Measurements from ENCODE around the gene KLK14.

The KLK14 gene

DNA sequence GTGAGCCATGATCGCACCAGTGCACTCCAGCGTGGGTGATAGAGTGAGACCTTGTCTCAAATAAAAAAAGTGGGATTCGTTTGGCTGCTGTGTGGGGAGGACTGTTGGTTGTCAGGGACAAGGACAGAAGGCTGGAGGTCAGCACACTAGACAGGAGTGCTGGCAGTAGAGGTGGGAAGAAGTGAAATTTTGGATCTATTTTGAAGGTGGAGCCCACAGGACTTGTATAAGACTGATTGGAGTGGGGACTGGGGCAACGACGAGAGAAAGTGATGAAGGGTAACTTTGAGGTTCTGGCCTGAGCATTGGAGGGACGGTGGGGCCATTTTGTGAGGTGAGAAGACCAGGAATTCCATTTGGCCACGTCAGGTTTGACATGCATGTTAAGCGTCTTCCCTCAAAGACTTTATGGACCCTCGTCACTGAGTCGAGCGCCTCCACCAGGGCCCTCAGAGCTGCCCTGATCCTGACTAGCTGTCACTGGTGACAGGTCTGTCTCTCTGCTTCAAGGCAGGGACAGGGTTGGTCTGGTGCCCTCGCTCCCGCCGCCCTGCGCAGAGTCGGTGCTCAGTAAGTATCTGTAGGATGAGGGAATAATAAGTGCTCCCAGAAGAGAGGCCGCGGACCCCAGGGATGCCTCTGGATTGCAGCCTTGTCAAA, 24.8 kb upstream of the KLK14 start:
- FAIRE-seq = no peak

DNA sequence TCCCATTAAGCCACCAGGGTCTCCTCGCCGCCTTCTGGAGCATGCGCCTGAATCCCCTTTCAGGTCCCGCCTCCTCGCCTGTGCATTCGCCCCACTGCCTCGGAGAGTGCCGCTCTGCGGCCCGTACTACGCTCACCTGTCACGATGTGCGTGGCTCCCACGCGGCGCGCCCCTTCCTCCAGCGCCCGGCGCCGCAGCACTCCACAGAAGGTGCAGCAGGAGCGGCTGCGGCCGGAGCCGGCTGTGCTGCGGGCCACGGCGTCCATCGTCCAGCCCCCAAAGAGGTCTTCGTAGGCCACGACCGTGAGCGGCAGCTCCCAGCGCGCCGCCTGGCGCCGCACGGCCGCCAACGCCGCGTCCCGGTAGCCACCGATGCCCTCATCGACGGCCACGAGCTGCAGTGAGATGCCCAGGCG, 21.2 kb upstream of the KLK14 start:
- FAIRE-seq = no peak

DNA sequence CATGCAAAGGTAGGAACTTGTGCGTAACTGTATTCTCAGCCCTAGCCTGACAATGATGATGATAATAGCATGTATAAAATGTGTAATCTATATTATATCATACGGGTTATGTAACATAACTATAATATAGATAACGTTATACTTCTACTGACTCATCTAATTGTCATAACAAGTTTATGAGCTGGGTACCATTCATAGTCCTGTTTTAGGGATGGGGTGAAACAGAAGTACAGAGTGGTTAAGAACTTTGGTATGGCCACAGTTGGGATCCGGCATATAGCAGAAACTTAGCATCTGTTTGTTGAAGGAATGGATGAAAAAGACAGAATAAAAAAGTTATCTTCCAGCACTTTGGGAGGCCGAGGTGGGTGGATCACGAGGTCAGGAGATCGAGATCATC, 20.3 kb upstream of the KLK14 start:
- FAIRE-seq = no peak

DNA sequence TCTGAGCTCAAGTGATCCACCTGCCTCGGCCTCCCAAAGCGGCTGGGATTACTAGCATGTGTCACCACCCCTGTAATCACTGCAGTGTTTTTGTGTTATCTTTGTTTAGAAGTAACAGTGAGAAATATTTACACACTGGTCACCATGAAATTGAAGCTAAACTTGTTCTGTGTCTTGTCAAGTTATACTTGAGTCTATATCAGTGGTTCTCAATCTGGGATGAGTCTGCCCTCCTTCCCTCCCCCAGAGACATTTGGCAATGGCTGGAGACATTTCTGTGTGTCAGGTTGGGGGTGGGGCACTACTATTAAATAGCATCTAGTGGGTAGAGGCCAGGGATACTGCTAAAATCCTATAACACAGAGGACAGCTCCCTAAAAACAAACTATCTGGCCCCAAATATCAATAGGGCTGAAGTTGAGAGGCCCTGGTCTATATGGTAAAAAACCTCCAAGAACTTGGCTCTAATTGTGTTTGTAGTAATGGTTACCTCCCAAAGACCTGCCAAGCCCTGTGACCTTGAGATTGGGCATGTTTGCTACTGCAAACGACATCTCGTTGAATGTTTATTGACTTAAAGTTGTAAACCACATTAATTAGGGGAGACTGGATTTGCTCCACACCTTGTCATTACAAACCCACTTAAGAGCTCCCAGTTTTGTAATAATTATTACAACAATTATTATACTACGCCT, 18.6 kb upstream of the KLK14 start:
- no peak for FAIRE-seq

DNA sequence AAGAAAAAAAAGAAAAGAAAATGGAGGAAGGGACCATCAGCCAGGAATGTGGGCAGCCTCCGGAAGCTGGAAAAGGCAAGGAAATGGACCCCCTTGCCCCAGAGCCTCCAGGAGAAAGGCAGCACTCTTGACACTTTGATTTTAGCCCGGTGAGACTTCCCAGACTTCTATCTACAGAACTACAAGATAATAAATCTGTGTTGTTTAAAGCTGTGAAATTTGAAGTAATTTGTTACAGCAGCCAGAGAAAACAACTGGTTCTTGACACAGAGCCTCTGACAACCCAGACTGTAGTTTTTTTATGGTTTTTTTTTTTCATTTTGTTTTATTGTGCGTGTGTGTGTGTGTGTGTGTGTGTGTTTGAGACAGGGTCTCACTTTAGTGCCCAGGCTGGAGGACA, 17.9 kb upstream of the KLK14 start:
- FAIRE-seq = no peak

DNA sequence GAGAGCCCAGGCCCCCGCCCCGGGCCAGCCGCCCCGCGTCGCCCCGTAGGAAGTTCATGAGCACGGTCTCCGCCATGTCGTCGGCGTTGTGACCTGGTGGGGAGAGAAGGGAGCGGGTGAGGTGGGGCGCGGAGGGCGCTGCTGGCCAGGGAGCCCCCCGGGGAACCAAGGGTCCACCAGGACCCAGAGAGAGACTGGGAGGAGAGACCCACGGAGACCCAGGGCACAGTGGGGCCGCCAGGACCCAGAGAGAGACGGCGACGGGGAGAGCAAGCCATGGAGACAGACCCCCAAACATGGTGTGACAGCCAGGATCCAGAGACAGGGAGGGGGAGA, 16.3 kb upstream of the KLK14 start:
- FAIRE-seq = no peak

DNA sequence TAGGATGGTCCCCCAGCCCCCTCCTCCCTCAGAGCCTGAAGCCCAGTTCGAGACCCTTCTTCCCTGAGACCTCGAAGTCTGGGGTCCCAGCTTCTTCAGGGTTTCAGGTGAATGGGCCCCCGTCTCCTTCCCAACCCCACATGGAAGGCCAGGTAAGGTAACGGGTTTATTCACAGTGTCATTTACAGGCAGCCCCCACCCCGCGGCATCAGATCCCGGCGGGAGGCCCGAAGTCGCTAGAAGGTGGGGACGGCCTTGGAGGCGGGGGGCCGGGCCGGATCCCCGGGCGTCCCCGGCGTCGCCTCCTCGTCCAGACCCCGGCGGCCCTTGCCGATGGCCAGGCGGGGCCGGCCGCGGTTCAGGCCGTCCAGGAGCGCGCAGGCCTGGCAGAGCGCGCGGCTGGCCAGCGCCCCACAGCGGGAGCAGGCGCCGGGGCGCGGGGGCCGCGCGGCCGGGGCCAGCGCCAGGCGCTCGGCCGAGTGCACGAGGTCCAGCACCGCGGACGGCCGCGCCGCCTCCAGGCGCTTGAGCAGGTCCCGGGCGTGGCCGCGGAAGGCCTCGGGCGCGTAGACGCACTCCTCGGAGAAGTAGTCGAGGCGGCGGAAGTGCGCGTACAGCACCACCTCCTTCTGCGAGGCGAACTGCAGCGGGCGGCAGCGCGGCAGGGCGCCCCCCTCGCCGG, 15.8 kb upstream of the KLK14 start:
- FAIRE-seq = no peak

DNA sequence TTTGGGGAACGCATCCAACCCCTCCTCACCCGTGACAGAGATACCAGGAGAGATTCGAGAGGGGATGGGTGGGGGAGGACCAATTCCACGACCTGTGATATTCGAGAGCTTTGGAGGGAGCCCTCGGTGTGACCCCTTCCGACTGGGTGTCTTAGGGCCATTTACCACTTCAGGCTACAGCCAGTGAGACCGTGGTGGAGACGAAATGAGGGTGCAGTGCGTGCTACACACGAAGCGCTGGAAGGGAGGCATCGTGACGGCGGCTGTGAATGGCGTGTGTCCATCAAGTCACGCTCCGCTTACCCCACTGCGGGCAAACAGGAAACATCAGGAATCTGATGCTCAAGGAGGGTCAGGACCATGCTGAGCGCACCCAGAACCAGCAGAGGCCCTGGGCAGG, 15.1 kb upstream of the KLK14 start:
- FAIRE-seq = no peak

DNA sequence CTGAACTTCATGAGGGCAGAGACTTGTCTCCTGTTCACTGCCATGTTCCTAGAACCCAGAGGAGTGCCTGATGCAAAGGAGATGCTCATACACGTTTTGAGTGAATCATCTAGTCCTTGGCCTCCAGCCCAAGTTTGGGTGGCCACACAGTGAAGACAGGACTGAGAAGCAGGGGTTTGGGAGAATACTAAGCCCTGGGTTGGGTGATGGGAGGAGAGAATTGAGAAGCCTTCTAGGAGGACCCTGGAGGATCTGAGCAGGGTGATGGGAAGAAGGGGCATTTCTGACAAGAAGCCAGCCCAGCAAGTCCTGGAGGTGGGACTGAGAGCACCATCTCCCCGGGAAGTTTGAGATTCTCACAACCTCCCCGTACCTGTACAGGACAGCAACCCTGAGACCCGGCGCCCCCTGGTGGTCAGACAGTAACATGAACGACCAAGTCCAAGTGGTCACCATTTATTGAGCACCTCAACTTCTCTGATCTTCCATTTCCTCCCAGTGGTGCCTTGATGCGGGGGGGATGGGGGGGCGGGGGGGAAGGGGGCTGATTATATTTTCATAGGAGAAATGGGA, 14.6 kb upstream of the KLK14 start:
- FAIRE-seq = no peak

DNA sequence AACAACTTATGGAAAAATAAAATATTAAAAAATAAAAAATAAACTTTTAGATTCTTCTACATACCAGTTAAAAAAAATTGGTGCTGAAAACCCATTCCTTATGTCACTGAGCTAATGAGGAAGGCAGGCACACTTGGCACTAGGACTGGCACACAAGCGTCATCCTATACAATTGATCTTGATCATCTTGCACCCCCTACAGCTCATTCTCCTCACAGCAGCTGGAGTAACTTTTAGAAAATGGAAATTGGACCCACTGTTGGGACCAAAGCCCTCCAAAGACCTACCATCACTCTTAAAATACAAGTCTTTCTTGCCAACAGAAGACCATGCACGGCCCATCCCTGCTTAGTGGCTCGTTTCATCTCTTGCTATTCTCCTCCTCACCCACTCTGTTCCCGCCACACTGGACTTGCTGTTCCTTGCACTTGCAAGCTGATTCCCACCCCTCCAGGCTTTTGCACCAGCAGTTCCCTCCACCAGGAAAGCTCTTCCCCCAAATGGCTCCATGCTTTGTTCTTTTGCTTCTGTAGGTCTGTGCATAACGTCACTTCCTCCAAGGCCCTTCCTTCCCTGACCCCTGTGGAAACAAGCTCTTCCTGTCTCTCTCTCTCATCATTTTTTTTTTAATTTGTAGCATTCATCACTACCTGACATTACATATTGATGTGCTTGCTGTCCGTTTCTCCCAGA, 13.9 kb upstream of the KLK14 start:
- no peak for FAIRE-seq

DNA sequence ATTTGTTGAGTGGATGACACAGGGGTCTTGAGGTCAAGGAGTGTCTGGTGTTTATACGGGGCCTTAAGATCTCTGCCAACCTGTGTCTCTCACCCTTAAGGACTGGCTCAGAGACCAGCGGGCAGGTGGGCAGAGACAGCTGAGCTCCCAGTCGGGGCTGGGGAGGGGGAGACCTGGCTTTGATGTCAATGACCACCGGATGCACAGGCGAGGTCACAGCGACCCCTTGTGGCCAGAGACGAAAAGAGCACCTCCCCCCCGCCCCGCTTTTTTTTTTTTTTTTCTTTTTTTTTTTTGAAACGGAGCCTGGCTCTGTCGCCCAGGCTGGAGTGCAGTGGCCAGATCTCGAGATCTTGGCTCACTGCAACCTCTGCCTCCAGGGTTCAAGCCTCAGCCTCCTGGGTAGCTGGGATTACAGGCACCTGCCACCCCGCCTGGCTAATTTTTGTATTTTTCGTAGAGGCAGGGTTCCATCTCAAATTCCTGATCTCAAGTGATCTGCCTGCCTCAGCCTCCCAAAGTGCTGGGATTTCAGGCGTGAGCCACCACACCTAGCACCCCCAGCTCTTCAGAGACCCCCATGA, 12.1 kb upstream of the KLK14 start:
- FAIRE-seq = no peak

DNA sequence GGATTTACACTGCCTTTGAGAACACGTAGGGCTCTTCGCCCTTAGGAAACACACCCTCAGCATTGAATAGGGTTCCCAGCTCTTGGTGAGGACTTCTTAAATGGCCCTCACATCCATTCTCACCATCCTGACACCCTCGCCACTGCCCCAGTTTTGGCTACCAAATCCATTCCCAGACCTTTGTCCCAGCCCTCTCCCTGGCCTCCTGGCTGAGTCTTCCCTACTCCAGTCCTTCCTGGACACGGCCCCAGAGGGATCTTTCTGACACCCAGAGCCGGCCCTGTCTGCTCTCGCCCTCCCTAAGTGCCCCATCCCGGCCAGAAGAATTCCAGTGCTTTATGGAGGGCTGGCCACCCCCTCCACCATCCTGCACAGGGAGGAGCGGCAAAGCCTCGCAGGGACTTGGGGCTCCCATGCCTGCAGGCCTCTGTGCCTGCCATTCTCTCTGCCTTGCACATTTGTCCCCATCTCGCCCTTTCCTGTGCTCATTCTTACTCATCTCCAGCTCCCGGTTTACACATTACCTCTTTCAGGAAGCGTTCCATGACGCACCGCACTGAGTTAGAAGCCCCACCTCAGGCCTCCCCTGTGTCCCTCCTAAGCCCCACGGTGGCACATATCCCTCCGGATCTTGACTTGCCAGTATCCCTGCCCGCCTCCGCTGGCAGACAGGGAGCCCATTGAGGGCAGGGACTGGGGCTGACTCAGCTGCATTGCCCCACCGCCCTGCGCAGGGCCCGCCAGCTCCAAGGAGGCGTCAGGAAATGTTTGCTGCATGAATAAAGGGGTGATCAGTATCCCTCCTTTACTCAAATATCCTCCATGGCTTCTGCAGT, 11.0 kb upstream of the KLK14 start:
- no peak for FAIRE-seq

DNA sequence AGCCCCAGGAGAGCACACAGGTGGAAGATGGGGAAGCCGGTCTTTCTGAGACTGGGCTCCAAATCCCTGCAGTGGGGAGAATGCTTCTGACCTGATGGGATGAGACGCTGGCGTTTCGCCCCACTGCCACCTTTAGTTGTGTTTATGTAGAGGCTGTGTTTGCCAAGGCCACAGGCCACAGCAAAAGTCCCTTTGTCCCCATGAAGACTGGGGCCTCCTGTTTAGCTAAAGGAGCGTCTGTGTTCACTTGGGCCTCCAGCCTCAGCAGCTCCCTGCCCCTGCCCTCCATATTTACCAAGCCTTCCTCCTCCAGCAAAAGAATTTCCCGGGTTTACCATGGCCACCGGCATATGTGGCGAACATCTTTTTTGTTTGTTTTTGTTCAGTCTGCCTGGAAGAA, 10.4 kb upstream of the KLK14 start:
- FAIRE-seq = no peak

DNA sequence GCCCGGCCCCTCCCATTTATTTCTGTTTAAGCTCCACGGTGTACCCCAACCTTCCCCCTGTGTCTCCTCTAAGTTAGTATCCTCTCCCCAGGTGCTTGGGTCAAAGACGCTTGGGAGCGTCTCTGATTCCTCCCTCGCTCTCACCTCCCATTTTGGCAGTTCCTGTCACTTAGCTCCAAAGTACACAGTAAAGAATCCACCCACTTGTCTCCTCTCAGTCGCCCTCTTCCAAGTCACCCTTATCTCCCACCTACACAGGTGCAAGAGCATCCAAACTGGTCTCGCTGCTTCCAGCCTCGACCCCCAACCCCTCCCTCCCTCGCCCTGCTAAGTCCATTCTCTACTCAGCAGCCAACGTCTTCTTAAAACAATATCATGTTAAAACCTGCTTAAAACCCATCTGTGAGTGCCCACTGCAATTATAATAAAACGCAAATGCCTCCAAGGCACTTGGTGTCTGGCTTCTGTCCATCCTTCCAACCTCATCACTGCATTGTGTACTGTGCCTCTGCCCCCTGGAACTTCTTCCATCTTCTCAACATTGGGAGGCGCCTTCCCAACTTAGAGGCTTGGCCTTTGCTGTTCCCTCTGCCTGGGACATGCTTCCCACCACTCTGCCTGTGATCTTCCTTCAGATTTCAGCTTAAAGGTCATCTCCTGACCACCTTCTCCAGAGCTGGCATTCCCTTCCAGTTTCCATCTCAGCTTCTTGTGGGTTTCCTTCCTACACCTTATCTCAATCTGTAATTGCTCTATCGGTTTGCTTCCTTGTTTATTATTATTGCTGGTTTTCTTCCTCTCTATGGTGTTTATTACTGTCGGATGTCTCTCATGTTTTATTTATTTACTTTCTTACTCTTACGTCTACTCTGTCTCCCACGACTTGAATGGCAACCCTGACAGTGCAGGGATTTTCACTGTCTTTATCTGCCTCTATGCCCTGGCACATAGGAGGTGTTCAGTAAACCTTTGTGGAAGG, 9.5 kb upstream of the KLK14 start:
- FAIRE-seq = no peak

DNA sequence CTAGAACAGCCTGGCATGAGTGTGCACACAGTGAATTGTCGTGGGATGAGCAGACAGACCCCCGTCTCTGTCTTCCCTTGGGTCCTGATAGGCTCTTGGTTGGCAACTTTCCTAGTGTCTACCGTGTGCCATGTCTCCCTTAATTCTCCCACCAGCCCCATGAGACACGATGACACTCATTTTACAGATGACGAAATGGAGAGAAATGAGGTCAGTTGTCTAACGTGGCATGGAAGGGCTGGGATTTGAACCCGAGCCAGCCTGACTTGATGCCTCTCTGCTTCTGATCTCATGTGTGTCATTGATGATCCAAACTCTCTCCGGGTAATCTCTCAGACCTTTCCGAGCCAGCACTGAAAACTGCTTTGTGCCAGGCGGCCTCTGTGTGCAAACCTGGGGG, 8.4 kb upstream of the KLK14 start:
- no peak for FAIRE-seq

DNA sequence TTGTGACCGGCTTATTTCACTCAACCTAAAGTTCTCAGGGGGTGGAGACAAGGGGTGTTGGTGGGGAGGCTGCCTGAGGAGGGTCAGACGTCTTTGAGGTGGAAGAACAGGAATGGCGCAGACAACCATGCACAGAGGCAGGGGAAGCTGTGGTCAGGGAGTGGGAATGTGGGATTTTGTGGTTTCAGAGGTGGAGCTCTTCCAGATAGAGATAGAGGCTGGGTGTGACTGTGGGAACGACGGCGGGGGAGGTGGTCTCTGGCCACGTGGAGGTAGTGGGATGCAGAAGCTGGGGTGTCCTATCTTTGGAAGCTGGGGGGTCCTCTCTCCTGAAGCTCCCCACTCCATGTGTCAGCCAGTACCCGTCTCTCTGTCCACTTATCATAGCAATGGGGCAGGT, 7.8 kb upstream of the KLK14 start:
- no peak for FAIRE-seq

DNA sequence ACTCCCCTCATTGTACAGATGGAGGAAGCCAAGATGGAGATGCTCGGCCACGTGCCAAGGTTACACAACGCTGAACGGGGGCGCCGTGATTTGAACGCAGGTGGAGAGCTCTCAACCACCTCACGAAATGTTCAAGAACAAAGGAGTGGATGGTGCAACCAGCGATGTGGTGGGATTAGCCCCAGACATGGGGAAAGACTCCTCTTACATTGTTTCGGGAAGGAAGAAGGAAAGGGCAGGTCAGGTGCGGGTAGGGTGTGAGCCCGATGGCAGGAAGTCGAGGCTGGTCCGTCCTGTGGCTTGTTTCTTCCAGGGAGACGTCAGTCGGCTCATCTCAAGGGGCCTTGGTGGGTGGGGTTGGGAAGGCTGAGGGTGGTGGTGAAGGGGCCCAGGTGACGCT, 7.1 kb upstream of the KLK14 start:
- FAIRE-seq = no peak

DNA sequence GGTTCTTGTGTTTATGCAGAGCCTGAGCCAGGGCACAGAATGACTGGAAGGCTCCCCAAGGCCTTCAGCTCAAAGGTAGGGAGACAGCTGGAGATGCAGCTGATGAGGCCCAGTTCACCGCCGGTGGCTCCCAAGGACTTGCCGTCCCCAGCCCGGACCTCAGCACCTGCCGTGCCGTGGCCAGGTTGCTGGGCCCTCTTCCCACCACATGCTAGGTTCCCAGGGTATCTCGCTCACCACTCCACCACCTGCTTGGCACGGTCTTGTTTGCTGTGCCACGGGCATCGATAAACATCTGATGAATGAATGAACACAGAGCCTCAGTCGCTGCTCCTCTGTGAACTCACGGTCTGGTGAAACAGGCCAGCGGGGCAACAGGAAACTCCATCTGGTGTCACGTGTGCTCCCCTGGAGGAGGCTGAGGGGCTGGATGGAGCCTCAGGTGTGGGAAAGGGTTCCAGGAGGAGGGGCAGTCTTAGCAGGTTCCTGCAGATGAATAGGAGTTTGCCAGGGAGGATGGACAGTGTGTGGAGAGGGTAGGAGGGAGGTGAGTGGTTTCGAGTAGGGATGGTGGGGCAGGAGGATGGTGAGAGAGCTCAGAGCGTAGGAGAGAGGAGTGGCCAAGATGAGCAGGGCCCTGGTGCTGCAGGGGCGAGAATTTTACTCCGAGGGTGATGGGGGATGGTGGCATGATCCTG, 3.6 kb upstream of the KLK14 start:
- FAIRE-seq = no peak

DNA sequence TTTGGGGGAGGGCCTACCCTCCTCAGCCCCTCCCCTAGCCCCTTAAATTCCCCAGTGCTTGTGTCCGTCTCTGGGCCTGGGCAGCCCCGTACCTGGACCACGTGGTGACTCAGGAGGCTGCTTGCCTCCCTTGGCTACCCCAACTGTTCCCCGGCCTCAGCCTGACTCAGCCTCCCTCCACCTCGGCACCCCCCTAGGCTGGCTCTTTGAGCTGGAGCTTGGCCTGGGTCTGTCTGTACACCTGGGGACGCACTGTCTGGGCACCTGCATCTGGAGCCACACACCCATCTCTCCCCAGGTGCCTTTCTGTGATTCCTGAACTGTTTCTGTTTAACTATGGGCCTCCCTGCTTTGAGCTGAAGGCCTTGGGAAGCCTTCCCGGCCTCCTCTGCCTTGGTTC, 1.8 kb upstream of the KLK14 start:
- FAIRE-seq = no peak

DNA sequence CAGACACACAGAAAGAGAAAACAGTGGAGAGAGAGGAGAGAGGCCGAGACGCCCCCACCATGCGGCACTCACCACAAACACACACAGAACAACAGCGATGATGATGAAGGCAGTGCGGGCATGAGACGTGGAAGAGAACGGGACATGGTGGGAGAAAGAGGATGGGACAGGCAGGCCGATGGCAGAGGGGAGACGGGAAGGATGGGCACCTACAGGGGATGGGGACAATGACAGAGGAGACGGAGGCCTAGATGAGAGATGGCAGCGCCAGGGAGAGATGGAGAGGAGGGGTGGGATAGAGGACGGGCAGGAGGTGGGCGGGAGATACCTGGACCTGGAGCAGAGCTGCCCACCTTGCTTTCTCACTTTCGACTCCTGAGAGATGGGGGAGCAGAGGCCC, 1.1 kb upstream of the KLK14 start:
- FAIRE-seq = no peak
